H9 (cell line): Measurements from ENCODE around the gene CAPNS1. TPM values are rescaled to one million over a fixed set of nuclear protein-coding genes. Genes with fewer than 3 reads are reported as not detected.

Experiments used
- DNase-seq: peaks from one replicate; pipeline ENCODE4 v3.0.0-alpha.2; 2017
- H2AFZ ChIP-seq: one replicate; pipeline ENCODE4 v1.6.1; 2013; ENCODE audit warnings: mild to moderate bottlenecking, low read length, control low read depth, moderate library complexity
- H2AK5ac ChIP-seq: 2 replicates; pipeline ENCODE4 v1.6.1; 2013; ENCODE audit warnings: low read length, control low read depth, mixed read lengths; ENCODE audit not compliant: insufficient read length
- H2BK120ac ChIP-seq: one replicate; pipeline ENCODE4 v1.6.1; 2013; ENCODE audit warnings: low read depth, mild to moderate bottlenecking, low read length, control low read depth, inconsistent platforms; ENCODE audit not compliant: poor library complexity, severe bottlenecking
- H2BK12ac ChIP-seq: 2 replicates; pipeline ENCODE4 v1.6.1; 2013; ENCODE audit warnings: low read length, control low read depth, mixed read lengths, low read depth; ENCODE audit not compliant: insufficient read length
- H2BK15ac ChIP-seq: 2 replicates; pipeline ENCODE4 v1.6.1; 2013; ENCODE audit warnings: low read depth, low read length, control low read depth
- H2BK20ac ChIP-seq: one replicate; pipeline ENCODE4 v1.6.1; 2013; ENCODE audit warnings: low read depth, mild to moderate bottlenecking, low read length, control low read depth, inconsistent platforms; ENCODE audit not compliant: poor library complexity, severe bottlenecking
- H2BK5ac ChIP-seq: 2 replicates; pipeline ENCODE4 v1.6.1; 2013; ENCODE audit warnings: low read length, control low read depth, mixed read lengths; ENCODE audit not compliant: insufficient read length
- H3K14ac ChIP-seq: 2 replicates; pipeline ENCODE4 v1.6.1; 2013; ENCODE audit warnings: low read length, control low read depth; ENCODE audit not compliant: insufficient read depth
- H3K18ac ChIP-seq: 2 replicates; pipeline ENCODE4 v1.6.1; 2013; ENCODE audit warnings: low read depth, mild to moderate bottlenecking, mixed read lengths, low read length, control low read depth; ENCODE audit not compliant: insufficient read length
- H3K23ac ChIP-seq: 2 replicates; pipeline ENCODE4 v1.6.1; 2013; ENCODE audit warnings: low read length, control low read depth, mixed read lengths, low read depth; ENCODE audit not compliant: insufficient read length
- H3K23me2 ChIP-seq: 2 replicates; pipeline ENCODE4 v1.6.1; 2013; ENCODE audit warnings: low read depth, mild to moderate bottlenecking, mixed read lengths, low read length, control low read depth; ENCODE audit not compliant: insufficient read length, poor library complexity, severe bottlenecking
- H3K27ac ChIP-seq: 2 replicates; pipeline ENCODE4 v1.5.1; 2013; ENCODE audit warnings: low read length, control low read depth, mixed read lengths, low read depth; ENCODE audit not compliant: insufficient read length
- H3K27me3 ChIP-seq: 2 replicates; pipeline ENCODE4 v1.6.1; 2013; ENCODE audit warnings: low read length, control low read depth, inconsistent platforms; ENCODE audit not compliant: insufficient read depth
- H3K4ac ChIP-seq: 2 replicates; pipeline ENCODE4 v1.6.1; 2013; ENCODE audit warnings: low read depth, mild to moderate bottlenecking, control low read depth, inconsistent platforms, low read length, moderate library complexity
- H3K4me1 ChIP-seq: 2 replicates; pipeline ENCODE4 v1.6.1; 2013; ENCODE audit warnings: low read length, control low read depth, inconsistent platforms; ENCODE audit not compliant: insufficient read depth
- H3K4me2 ChIP-seq: 2 replicates; pipeline ENCODE4 v1.6.1; 2013; ENCODE audit warnings: low read length, control low read depth, mixed read lengths; ENCODE audit not compliant: insufficient read length, insufficient read depth
- H3K56ac ChIP-seq: 2 replicates; pipeline ENCODE4 v1.6.1; 2013; ENCODE audit warnings: low read depth, mild to moderate bottlenecking, mixed read lengths, low read length, control low read depth; ENCODE audit not compliant: insufficient read length
- H3K79me1 ChIP-seq: 2 replicates; pipeline ENCODE4 v1.6.1; 2013; ENCODE audit warnings: low read depth, mild to moderate bottlenecking, moderate library complexity, low read length, control low read depth, inconsistent platforms; ENCODE audit not compliant: insufficient read depth, poor library complexity, severe bottlenecking
- H3K79me2 ChIP-seq: 2 replicates; pipeline ENCODE4 v1.6.1; 2013; ENCODE audit warnings: low read length, control low read depth, inconsistent platforms; ENCODE audit not compliant: insufficient read depth
- H3K9ac ChIP-seq: 2 replicates; pipeline ENCODE4 v1.6.1; 2013; ENCODE audit warnings: low read length, control low read depth, mixed read lengths; ENCODE audit not compliant: insufficient read length; ENCODE audit errors: extremely low read depth
- H3K9me3 ChIP-seq: one replicate; pipeline ENCODE4 v1.6.1; 2013; ENCODE audit warnings: low read depth, low read length, inconsistent platforms; ENCODE audit not compliant: control insufficient read depth
- H3T11ph ChIP-seq: one replicate; pipeline ENCODE4 v1.6.1; 2013; ENCODE audit warnings: mild to moderate bottlenecking, low read length, control low read depth, inconsistent platforms
- H4K20me1 ChIP-seq: one replicate; pipeline ENCODE4 v1.6.1; 2013; ENCODE audit not compliant: control insufficient read depth, insufficient read length, insufficient read depth
- H4K5ac ChIP-seq: 2 replicates; pipeline ENCODE4 v1.6.1; 2013; ENCODE audit warnings: low read depth, mild to moderate bottlenecking, mixed read lengths, low read length, control low read depth; ENCODE audit not compliant: insufficient read length
- H4K8ac ChIP-seq: replicated peaks from 2 replicates; pipeline ENCODE4 v1.6.1; 2013; ENCODE audit warnings: low read length, control low read depth, mixed read lengths, low read depth; ENCODE audit not compliant: insufficient read length
- H4K91ac ChIP-seq: 2 replicates; pipeline ENCODE4 v1.6.1; 2013; ENCODE audit warnings: low read depth, mild to moderate bottlenecking, moderate library complexity, mixed read lengths, low read length, control low read depth; ENCODE audit not compliant: insufficient read length
- H3K27ac Mint-ChIP-seq, 3 experiments: 2 replicates in 2 of 3; 3 replicates in 1 of 3; pipeline ENCODE4 v1.8.0; 2020 to 2021; ENCODE audit warnings: mixed read lengths in 3 of 3, mild to moderate bottlenecking in 1 of 3, moderate library complexity in 1 of 3
- H3K27me3 Mint-ChIP-seq: 2 replicates; pipeline ENCODE4 v1.8.0; 2021; ENCODE audit warnings: low read depth, mild to moderate bottlenecking, moderate library complexity, mixed read lengths
- H3K36me3 Mint-ChIP-seq, 3 experiments: 2 replicates in 2 of 3; 3 replicates in 1 of 3; pipeline ENCODE4 v1.8.0; 2020 to 2021; ENCODE audit warnings: low read depth in 3 of 3, mixed read lengths in 3 of 3; ENCODE audit not compliant: insufficient read depth in 1 of 3
- H3K4me1 Mint-ChIP-seq, 2 experiments: 2 replicates each; pipeline ENCODE4 v1.8.0; 2020; ENCODE audit warnings: mixed read lengths in 2 of 2
- H3K4me3 Mint-ChIP-seq, 2 experiments: 2 replicates in 1 of 2; 3 replicates in 1 of 2; pipeline ENCODE4 v1.8.0; 2020 to 2021; ENCODE audit warnings: mild to moderate bottlenecking in 2 of 2, mixed read lengths in 2 of 2, moderate library complexity in 1 of 2
- H3K9me3 Mint-ChIP-seq, 2 experiments: 2 replicates in 1 of 2; 3 replicates in 1 of 2; pipeline ENCODE4 v1.8.0; 2020; ENCODE audit warnings: mild to moderate bottlenecking in 2 of 2, mixed read lengths in 2 of 2, moderate library complexity in 1 of 2
- WGBS: extraction: QIAGEN DNeasy Blood & Tissue Kit; methylation state at CpG from one replicate; pipeline ENCODE4 v1.1.7; 2013; ENCODE audit warnings: missing lambda C conversion rate, low lambda C conversion rate, mixed read lengths; ENCODE audit not compliant: insufficient read length; ENCODE audit errors: extremely low coverage; 5-methylcytosine and 5-hydroxymethylcytosine counted together
- total RNA-seq: library from RNA; stranded (reverse); gene quantifications from 2 replicates; pipeline ENCODE4 v1.2.1, GENCODE V29; 2021
- TF ChIP-seq, protein P1 (sequence below): fragments of 200-600 bp; sonication (generic); conservative IDR thresholded peaks from 3 replicates; pipeline ENCODE4 v1.8.0; 2021; ENCODE audit warnings: antibody characterized with exemption, mild to moderate bottlenecking

The CAPNS1 gene
- total RNA-seq, 1 experiment from 2014 or later, result 399 TPM

- Histone ChIP-seq H3K14ac (no peak overlapping the region), H2BK20ac (no peak overlapping the region), H3K27me3 (no peaks in the 10 kb centered on the region), H4K91ac (no peak overlapping the region), H2BK15ac (no peak overlapping the region), H2AK5ac (no peak overlapping the region), H3K79me2 (no peaks in the 10 kb centered on the region), H2BK120ac (no peak overlapping the region), H4K20me1 (no peaks in the 10 kb centered on the region), H3K4ac (no peak overlapping the region), H3K56ac (no peak overlapping the region), H4K5ac (no peak overlapping the region), H3T11ph (no peak overlapping the region), H3K27ac (no peak overlapping the region), H3K79me1 (no peaks in the 10 kb centered on the region), H3K23me2 (no peaks in the 10 kb centered on the region), H2AFZ (no peak overlapping the region), H3K9ac (no peak overlapping the region), H3K4me1 (no peaks in the 10 kb centered on the region; the same call in 1 of the 2 replicates), H2BK12ac (no peak overlapping the region), H4K8ac (no peak overlapping the region), H3K4me2 (no peak overlapping the region), H3K23ac (no peak overlapping the region), H3K18ac (no peak overlapping the region), H3K9me3 (no peaks in the 10 kb centered on the region), H2BK5ac (no peak overlapping the region)
- no peaks in the 10 kb centered on the region; the same call in 1 of the 2 replicates for H3K27me3 Mint-ChIP-seq
- DNase-seq, result no peak
- no CpG with 5 or more reads among the region's 6 CpGs for WGBS
- peaks cover 24 to 56% (median 44%) of the 10 kb centered on the region in 3 experiments for H3K36me3 Mint-ChIP-seq
- H3K9me3 Mint-ChIP-seq, result no peaks in the 10 kb centered on the region
- H3K27ac Mint-ChIP-seq, result peak overlapping the region in 2 of 3 experiments; percentile 92 to 93; a peak in 5 of 7 replicates
- TF ChIP-seq, protein P1, sequence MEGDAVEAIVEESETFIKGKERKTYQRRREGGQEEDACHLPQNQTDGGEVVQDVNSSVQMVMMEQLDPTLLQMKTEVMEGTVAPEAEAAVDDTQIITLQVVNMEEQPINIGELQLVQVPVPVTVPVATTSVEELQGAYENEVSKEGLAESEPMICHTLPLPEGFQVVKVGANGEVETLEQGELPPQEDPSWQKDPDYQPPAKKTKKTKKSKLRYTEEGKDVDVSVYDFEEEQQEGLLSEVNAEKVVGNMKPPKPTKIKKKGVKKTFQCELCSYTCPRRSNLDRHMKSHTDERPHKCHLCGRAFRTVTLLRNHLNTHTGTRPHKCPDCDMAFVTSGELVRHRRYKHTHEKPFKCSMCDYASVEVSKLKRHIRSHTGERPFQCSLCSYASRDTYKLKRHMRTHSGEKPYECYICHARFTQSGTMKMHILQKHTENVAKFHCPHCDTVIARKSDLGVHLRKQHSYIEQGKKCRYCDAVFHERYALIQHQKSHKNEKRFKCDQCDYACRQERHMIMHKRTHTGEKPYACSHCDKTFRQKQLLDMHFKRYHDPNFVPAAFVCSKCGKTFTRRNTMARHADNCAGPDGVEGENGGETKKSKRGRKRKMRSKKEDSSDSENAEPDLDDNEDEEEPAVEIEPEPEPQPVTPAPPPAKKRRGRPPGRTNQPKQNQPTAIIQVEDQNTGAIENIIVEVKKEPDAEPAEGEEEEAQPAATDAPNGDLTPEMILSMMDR, result no peak
- H3K4me3 Mint-ChIP-seq, result 0 out of 5 replicates have a peak overlapping the region, but pooled peaks of 1 of the 2 experiments have one; percentile 31
- peaks cover 23 to 25% of the 10 kb centered on the region in 2 experiments for H3K4me1 Mint-ChIP-seq
Measured at GRCh38 chr19:36106441-36106840, 33.4 kb upstream of the CAPNS1 start.
